Lower leg skin (tissue), 3 donors: ENCODE results near the gene CCDC102B.

Experiments
- POLR2A ChIP-seq, 2 donors: fragments of 450-650 bp; IDR thresholded peaks; one replicate each; pipeline ENCODE4 v1.6.1; 2016 to 2017; ENCODE audit warnings: antibody characterized with exemption in 2 of 2, mild to moderate bottlenecking in 1 of 2, moderate library complexity in 1 of 2
- TF ChIP-seq, protein P1 (sequence below), 3 donors: fragments of 450-650 bp; IDR thresholded peaks; one replicate each; pipeline ENCODE4 v1.5.1; 2016; ENCODE audit warnings: antibody characterized with exemption in 3 of 3, mild to moderate bottlenecking in 3 of 3, moderate library complexity in 2 of 3

DNA sequence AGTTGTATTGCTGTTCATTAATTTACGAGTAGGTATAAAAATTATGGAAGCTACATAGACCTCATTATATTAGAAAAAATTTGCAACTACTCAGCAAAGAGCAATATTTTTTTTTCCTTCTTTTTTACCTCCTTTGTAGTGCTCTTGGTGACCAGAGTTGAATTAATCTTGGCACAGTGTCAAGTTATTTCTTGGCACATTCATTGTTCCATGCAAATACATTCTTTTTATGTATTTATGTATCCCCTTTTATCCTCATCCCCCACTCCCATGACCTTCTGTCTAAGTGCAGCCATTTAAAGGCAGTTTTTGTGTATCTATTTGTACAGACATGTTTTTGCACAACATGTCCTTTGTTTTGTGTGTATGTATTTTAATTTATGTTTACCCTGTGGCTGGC lies 224.5 kb downstream of the CCDC102B start:
- TF ChIP-seq, protein P1, sequence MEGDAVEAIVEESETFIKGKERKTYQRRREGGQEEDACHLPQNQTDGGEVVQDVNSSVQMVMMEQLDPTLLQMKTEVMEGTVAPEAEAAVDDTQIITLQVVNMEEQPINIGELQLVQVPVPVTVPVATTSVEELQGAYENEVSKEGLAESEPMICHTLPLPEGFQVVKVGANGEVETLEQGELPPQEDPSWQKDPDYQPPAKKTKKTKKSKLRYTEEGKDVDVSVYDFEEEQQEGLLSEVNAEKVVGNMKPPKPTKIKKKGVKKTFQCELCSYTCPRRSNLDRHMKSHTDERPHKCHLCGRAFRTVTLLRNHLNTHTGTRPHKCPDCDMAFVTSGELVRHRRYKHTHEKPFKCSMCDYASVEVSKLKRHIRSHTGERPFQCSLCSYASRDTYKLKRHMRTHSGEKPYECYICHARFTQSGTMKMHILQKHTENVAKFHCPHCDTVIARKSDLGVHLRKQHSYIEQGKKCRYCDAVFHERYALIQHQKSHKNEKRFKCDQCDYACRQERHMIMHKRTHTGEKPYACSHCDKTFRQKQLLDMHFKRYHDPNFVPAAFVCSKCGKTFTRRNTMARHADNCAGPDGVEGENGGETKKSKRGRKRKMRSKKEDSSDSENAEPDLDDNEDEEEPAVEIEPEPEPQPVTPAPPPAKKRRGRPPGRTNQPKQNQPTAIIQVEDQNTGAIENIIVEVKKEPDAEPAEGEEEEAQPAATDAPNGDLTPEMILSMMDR (IDR thresholded peaks at IDR 0.05): no peak
- no peak for TF ChIP-seq POLR2A (IDR thresholded peaks at IDR 0.05)
